Epithelial cell of umbilical artery (primary cell): Measurements from ENCODE around the gene KBTBD4. TPM values are rescaled to one million over a fixed set of nuclear protein-coding genes. Genes with fewer than 3 reads are reported as not detected.

Source experiments
- total RNA-seq: library from RNA; depleted of rRNA; stranded (reverse); fragments of >200 nt; gene quantifications from 2 replicates; pipeline ENCODE4 v1.2.3, GENCODE V29; 2014

KBTBD4 gene
- 24.2 and 30.5 TPM in 2 replicates for total RNA-seq

DNA sequence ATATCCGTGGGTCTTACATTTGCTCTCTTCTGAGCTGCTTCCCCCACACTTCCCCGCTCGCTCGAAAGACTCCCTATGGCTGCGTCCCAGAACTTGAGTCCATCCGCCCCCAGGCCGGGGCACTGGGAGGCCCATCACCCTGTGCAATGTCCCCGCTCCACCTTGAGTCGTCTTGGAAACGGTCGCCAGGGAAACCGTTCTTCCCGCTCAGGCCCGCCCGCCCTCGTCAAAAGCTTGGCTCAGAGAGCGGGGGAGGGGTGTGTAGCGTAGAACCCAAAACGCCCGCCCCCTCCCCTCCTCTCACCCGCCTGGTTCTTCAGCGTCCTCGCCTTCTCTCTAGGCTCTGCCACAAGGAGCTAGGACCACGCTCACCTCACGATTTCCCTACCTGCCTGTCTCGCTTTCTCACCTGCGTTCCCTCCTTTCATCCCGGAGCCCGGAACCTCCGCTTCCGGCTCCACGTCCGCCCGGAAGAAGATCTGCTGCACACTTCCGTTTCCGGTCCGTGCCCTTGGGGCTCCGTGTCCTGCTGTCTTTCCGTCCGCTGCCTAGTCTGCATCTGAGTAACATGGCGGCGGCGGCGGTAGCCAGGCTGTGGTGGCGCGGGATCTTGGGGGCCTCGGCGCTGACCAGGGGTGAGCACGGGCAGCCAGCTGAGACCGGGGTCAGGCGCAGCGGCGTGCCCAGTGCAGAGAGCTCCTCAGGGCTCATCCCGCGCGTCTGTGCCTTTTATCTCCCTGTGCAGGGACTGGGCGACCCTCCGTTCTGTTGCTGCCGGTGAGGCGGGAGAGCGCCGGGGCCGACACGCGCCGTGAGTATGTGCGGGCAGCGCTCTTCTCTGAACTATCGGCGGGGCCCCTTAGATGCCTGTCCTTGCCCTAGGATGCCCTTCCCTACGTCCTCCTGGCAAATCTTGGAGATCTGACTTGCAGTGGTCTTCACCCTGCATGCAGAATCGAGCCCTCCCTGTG, at the start of gene KBTBD4, which contains the start of gene NDUFS3:
KBTBD4 (minus strand) TSS at position 447 of the 971 bp plus-strand sequence; CDS start at position 428, 19 bp downstream.
NDUFS3 (plus strand) TSS at position 551 of the 971 bp plus-strand sequence; CDS start at position 569, 18 bp downstream.

DNA sequence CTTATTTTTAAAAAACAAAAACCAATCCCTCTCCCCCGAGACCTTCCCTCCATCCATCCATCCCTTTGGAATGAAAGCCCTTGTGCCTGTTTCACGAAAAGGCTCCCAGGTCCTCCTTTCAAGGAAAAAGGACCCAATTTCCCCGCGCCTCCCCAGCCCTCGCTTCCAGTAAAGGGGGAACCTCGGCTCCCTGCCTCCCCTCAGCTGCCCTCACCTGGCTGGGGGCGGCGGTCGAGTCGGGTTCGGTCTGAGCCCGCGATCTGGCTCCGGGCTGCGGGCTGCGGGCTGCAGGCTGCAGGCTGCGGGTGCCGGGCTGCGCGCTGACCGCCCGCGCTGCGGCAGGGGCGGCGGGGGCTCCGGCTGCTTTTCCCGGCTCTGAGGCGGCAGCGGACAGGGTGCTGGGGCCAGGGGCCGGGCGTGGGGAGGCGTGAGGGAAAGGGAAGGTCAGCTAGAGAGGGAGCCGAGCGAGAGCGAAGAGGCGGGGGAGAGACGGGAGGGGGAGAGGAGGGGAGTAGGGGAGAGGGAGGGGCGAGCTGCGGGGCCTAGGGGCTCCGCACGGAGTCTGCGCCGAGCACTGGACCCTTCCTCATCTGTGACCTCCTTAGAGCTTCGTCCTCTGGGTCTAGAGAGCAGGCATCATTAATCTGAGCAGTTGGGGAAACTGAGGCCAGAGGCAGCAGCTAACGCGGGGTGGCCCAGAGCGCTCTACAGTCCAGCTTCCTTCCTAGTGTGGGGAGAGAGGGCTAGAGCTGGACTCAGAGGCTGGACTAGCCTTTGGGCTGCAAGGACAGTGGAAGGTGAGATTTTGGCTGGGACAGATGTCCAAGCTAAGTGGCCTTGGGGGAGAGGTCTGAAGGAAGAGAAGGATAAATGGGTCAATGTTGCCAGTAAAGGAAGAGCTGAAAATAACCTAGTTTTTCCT, 15.4 kb upstream of the KBTBD4 start, which contains the start of gene C1QTNF4:
C1QTNF4 (minus strand) TSS at position 478 of the 922 bp plus-strand sequence. CDS start 3,601 bp downstream, outside the sequence.

GRCh38 chr11:47586098-47586855, 7.5 kb upstream of the KBTBD4 start, which contains the start of gene FAM180B:
Gene FAM180B (plus strand): TSS chr11:47586678. CDS start chr11:47586769, 91 bp downstream.

GRCh38 chr11:47565340-47566148, 13.2 kb downstream of the KBTBD4 start, which contains the start of gene PTPMT1:
Gene PTPMT1 (plus strand): TSS chr11:47565599. CDS start chr11:47565623, 24 bp downstream.

GRCh38 chr11:47552566-47553405, 26.0 kb downstream of the KBTBD4 start, which contains the start of gene CELF1:
Gene CELF1 (minus strand): TSS chr11:47553132. CDS start chr11:47499523, 53,609 bp downstream.

Other genes with a start within 250 kb of the KBTBD4 start
- gene MYBPC3, start 226.3 kb downstream of the KBTBD4 start, total RNA-seq, result not detected in 2 replicates
- gene SPI1, start 200.4 kb downstream of the KBTBD4 start, total RNA-seq, result not detected in 2 replicates
- 45.1 and 53.3 TPM in 2 replicates for gene SLC39A13, start 170.4 kb downstream of the KBTBD4 start, total RNA-seq
- gene PSMC3, start 152.5 kb downstream of the KBTBD4 start, total RNA-seq, result 229 and 249 TPM in 2 replicates
- under 0.01 and 0.30 TPM in 2 replicates for gene RAPSN, start 129.8 kb downstream of the KBTBD4 start, total RNA-seq
- gene CELF1, start 25.8 kb downstream of the KBTBD4 start, total RNA-seq, result 67.6 and 80.9 TPM in 2 replicates
- 99.8 and 110 TPM in 2 replicates for gene PTPMT1, start 13.4 kb downstream of the KBTBD4 start, total RNA-seq
- 93.8 and 109 TPM in 2 replicates for gene NDUFS3, start 104 bp upstream of the KBTBD4 start, total RNA-seq
- gene FAM180B, start 7.7 kb upstream of the KBTBD4 start, total RNA-seq, result not detected in 2 replicates
- 0.97 and 1.5 TPM in 2 replicates for gene C1QTNF4, start 15.4 kb upstream of the KBTBD4 start, total RNA-seq
- 95.2 and 124 TPM in 2 replicates for gene MTCH2, start 63.6 kb upstream of the KBTBD4 start, total RNA-seq
- gene AGBL2, start 136.4 kb upstream of the KBTBD4 start, total RNA-seq, result under 0.01 TPM in 1 of 2 replicates, not detected in the other
- 41.6 and 56.7 TPM in 2 replicates for gene FNBP4, start 188.4 kb upstream of the KBTBD4 start, total RNA-seq